Osteoblast (primary cell): ENCODE data around the gene NASP. TPM values are rescaled to one million over a fixed set of nuclear protein-coding genes. Genes with fewer than 3 reads are reported as not detected.

Source experiments
- DNase-seq: peaks from one replicate; pipeline ENCODE4 v3.0.0; 2011; ENCODE audit warnings: low spot score, mixed read lengths; ENCODE audit not compliant: insufficient read length; ENCODE audit errors: missing footprints
- H2AFZ ChIP-seq: 2 replicates; pipeline ENCODE4 v1.6.0; 2011; ENCODE audit warnings: mild to moderate bottlenecking, low read length
- H3K27ac ChIP-seq: 2 replicates; pipeline ENCODE4 v1.5.1; 2011; ENCODE audit warnings: mild to moderate bottlenecking, low read depth, low read length, moderate library complexity
- H3K27me3 ChIP-seq: 2 replicates; pipeline ENCODE4 v1.6.0; 2012; ENCODE audit warnings: mild to moderate bottlenecking, control low read depth, inconsistent platforms, low read length, moderate library complexity; ENCODE audit not compliant: insufficient read depth
- H3K36me3 ChIP-seq: 2 replicates; pipeline ENCODE4 v1.5.1; 2011; ENCODE audit warnings: mild to moderate bottlenecking, low read length, control low read depth, moderate library complexity; ENCODE audit not compliant: insufficient read depth
- H3K4me1 ChIP-seq: 2 replicates; pipeline ENCODE4 v1.5.1; 2011; ENCODE audit warnings: mild to moderate bottlenecking, low read length, control low read depth, moderate library complexity; ENCODE audit not compliant: insufficient read depth
- H3K4me2 ChIP-seq: 2 replicates; pipeline ENCODE4 v1.6.0; 2011; ENCODE audit warnings: mild to moderate bottlenecking, low read length; ENCODE audit not compliant: insufficient read depth
- H3K4me3 ChIP-seq: fragments of 200-600 bp; sonication (generic); 3 replicates; pipeline ENCODE4 v1.5.1; 2012; ENCODE audit warnings: mild to moderate bottlenecking, low read length, inconsistent platforms; ENCODE audit not compliant: insufficient read depth
- H3K79me2 ChIP-seq: 2 replicates; pipeline ENCODE4 v1.6.0; 2012; ENCODE audit warnings: mild to moderate bottlenecking, low read length, control low read depth, inconsistent platforms; ENCODE audit not compliant: insufficient read depth
- H3K9me3 ChIP-seq: 2 replicates; pipeline ENCODE4 v1.5.1; 2011; ENCODE audit warnings: low read depth, low read length, control low read depth
- H4K20me1 ChIP-seq: 2 replicates; pipeline ENCODE4 v1.6.0; 2012; ENCODE audit warnings: mild to moderate bottlenecking, low read length, control low read depth; ENCODE audit not compliant: insufficient read depth
- total RNA-seq: library from RNA; depleted of rRNA; stranded (reverse); fragments of >200 nt; gene quantifications from 2 replicates; pipeline ENCODE4 v1.2.3, GENCODE V29; 2012
- TF ChIP-seq, protein P1 (sequence below): IDR thresholded peaks from 2 replicates; pipeline ENCODE4 v1.5.1; 2011; ENCODE audit warnings: mild to moderate bottlenecking, low read depth, low read length, moderate library complexity; ENCODE audit errors: extremely low read depth

Gene NASP
- total RNA-seq, 1 donor: 27.5 TPM

DNA sequence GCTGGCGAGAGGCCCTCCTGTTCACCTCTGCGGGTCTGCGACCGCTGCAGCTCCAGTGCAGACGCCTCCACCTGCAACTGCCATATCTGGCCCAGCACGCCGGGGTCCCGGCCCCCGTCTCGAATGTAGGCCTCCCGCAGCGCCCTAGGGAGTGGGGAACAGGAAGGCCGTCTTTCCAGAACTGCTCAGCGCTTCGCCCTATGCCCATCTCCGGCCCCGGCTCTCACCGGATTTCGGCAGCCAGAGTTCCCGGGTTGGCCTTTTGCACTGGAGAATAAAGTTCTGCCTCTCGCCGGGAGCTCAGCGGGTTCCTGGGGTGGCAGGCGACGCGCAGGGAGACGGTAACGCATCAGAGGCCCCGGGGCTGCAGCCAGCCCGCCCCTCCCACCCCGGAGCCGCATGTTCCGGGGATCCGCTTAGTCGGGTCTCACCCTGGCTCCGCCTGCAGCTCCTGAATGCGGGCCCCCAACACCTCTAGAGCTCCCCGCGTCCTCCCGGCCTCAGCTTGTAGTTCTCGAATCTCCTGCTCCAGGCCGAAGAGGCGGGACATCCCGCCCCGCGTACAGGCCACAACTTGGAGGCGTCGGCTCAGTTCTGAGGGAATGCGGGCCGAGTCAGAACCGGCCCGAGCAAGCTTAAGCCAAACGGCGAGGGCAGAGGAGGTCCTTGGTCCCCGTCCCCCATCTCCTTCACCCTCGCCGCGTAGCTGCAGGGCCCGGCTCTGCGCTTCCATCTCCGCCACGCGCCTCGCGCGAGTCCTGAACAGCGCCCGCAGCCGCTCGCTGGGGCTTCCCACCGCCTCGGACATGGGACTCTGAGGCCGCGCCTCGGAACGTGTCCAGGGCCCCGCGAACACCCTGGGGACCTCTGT, 38.9 kb downstream of the NASP start:
- Histone ChIP-seq H3K79me2 (no peaks in the 10 kb centered on the region), H3K9me3 (no peaks in the 10 kb centered on the region), H3K27me3 (no peaks in the 10 kb centered on the region), H3K36me3 (peaks cover 21% of the 10 kb centered on the region), H3K4me2 (peak overlapping the region; percentile 23), H3K27ac (no peak overlapping the region), H2AFZ (no peak overlapping the region), H4K20me1 (peaks cover 2% of the 10 kb centered on the region), H3K4me1 (no peaks in the 10 kb centered on the region), H3K4me3 (no peak overlapping the region)
- peak; percentile 80 for DNase-seq
- TF ChIP-seq, protein P1, sequence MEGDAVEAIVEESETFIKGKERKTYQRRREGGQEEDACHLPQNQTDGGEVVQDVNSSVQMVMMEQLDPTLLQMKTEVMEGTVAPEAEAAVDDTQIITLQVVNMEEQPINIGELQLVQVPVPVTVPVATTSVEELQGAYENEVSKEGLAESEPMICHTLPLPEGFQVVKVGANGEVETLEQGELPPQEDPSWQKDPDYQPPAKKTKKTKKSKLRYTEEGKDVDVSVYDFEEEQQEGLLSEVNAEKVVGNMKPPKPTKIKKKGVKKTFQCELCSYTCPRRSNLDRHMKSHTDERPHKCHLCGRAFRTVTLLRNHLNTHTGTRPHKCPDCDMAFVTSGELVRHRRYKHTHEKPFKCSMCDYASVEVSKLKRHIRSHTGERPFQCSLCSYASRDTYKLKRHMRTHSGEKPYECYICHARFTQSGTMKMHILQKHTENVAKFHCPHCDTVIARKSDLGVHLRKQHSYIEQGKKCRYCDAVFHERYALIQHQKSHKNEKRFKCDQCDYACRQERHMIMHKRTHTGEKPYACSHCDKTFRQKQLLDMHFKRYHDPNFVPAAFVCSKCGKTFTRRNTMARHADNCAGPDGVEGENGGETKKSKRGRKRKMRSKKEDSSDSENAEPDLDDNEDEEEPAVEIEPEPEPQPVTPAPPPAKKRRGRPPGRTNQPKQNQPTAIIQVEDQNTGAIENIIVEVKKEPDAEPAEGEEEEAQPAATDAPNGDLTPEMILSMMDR: no peak

DNA sequence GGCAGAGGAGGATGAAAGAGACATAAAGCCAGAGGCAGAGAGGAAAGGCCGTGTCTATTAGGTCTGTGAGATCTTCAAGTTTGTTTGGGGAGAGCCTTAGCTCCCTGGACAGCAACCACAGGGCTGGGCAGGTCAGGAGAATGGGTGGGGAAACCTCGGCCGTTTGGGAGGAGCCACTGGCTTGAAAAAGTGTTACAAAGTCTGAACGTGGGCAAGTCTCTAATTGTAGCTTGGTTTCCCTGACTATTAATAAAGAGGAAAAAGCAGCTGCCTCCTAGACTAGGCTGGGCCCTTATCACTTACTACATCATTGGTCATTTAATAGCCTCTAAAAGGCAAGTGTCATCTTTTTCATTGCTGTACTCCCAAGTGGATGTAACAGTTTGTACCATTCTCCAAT, 40.1 kb downstream of the NASP start, which contains the start of gene CCDC17:
CCDC17 (minus strand) TSS at position 83 of the 400 bp plus-strand sequence. CDS start 145 bp downstream, outside the sequence.
- Histone ChIP-seq H3K27ac (no peak within 1 kb of the TSS), H3K79me2 (no peaks in the 10 kb centered on the region), H3K4me1 (no peaks in the 10 kb centered on the region), H2AFZ (no peak within 1 kb of the TSS), H3K27me3 (no peaks in the 10 kb centered on the region), H4K20me1 (peaks cover 2% of the 10 kb centered on the region), H3K4me3 (no peak within 1 kb of the TSS), H3K36me3 (peaks cover 33% of the 10 kb centered on the region), H3K4me2 (peak within 1 kb of the TSS; percentile 23), H3K9me3 (no peaks in the 10 kb centered on the region)
- peak; percentile 80 for DNase-seq
- TF ChIP-seq, protein P1: no peak

DNA sequence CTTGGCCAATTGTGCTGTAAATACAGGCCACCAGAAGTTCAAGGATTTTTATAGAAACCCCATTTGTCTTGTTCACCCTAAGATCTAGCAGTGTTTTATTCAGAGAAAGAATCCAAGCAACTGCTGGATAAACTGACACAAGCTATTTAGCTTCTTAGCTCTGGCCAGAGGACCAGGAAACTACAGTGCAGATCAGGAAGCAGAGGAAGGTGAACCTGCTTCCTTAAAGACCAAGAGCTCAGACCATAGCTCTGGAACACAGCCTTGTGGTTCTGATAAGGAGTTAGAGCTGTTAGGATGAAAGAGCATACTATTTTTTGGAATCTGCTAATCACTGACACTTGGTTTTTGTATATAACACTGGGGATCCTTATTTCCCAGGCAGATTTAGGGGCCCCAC, 45.2 kb downstream of the NASP start:
- Histone ChIP-seq H2AFZ (no peak overlapping the region), H3K27ac (no peak overlapping the region), H3K27me3 (no peaks in the 10 kb centered on the region), H3K4me3 (no peak overlapping the region), H4K20me1 (peaks cover 2% of the 10 kb centered on the region), H3K79me2 (no peaks in the 10 kb centered on the region), H3K4me2 (no peak overlapping the region), H3K9me3 (no peaks in the 10 kb centered on the region), H3K4me1 (no peaks in the 10 kb centered on the region), H3K36me3 (peaks cover 77% of the 10 kb centered on the region)
- DNase-seq: no peak
- TF ChIP-seq, protein P1: no peak

DNA sequence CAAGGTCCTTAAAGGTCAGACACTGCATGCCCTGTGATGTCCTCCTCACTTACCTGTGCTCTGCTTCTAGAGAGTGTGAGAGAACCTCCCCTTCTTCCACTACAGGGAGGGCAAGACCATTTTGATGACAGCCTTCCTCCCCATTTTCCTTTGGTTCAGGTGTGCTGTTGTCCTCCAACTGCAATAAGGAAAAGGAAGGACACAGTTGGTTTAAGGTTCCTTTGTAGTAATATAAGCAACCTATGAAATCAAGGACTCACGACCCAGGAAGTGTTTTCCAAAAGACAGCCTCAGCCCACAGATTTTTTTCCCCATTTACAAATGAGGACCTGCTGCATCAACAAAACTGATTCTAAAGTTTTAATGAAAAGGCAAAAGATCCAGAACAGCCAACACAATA, 46.6 kb downstream of the NASP start:
- Histone ChIP-seq H3K27ac (no peak overlapping the region), H4K20me1 (no peaks in the 10 kb centered on the region), H2AFZ (no peak overlapping the region), H3K27me3 (no peaks in the 10 kb centered on the region), H3K4me3 (no peak overlapping the region), H3K9me3 (no peaks in the 10 kb centered on the region), H3K79me2 (no peaks in the 10 kb centered on the region), H3K4me1 (no peaks in the 10 kb centered on the region), H3K4me2 (no peak overlapping the region), H3K36me3 (peaks cover 87% of the 10 kb centered on the region)
- TF ChIP-seq, protein P1: no peak
- DNase-seq: no peak
